ENCODE results near the gene THRA. TPM values are rescaled to one million over a fixed set of nuclear protein-coding genes. Genes with fewer than 3 reads are reported as not detected.

Gene THRA
- polyA plus RNA-seq, 3 donors from 2014 or later, result 5.0 to 15.0 (median 8.0) TPM

- Mint-ChIP-seq H3K4me1 (peaks cover 11 to 14% of the 10 kb centered on the region in 2 donors), H3K36me3 (peaks cover 4 to 41% (median 21%) of the 10 kb centered on the region in 3 donors), H3K27ac (no peak overlapping the region), H3K9me3 (no peaks in the 10 kb centered on the region), H3K27me3 (ENCODE audit: low read depth in 3 of 3) (peaks cover 0 to 2% (median 0%) of the 10 kb centered on the region in 3 donors), H3K4me3 (no peak overlapping the region)
- DNase-seq, result no peak
These were observed 39.7 kb upstream of the THRA start for GRCh38 chr17:40022961-40023541.

- no peak for DNase-seq
- no peak overlapping the region for H3K27ac Mint-ChIP-seq
- no peak overlapping the region for H3K4me3 Mint-ChIP-seq
- H3K27me3 Mint-ChIP-seq (ENCODE audit: low read depth in 3 of 3), result peaks cover 0 to 2% (median 0%) of the 10 kb centered on the region in 3 donors
- peaks cover 4 to 45% (median 21%) of the 10 kb centered on the region in 3 donors for H3K36me3 Mint-ChIP-seq
- H3K4me1 Mint-ChIP-seq, result peaks cover 10 to 11% of the 10 kb centered on the region in 2 donors
- H3K9me3 Mint-ChIP-seq, result no peaks in the 10 kb centered on the region
These were observed 39.0 kb upstream of the THRA start for GRCh38 chr17:40023590-40024292.

- Mint-ChIP-seq H3K27ac (no peak overlapping the region), H3K4me3 (no peak overlapping the region), H3K9me3 (no peaks in the 10 kb centered on the region)
These were observed 37.9 kb upstream of the THRA start for GRCh38 chr17:40024901-40025300.

GRCh38 chr17:40025559-40025958 is 37.2 kb upstream of the THRA start:
- Mint-ChIP-seq H3K4me3 (no peak overlapping the region), H3K9me3 (no peaks in the 10 kb centered on the region), H3K36me3 (peaks cover 13 to 45% (median 24%) of the 10 kb centered on the region in 3 donors), H3K27ac (peak overlapping the region in 2 of 6 donors; percentile 12 to 73), H3K27me3 (ENCODE audit: low read depth in 3 of 3) (peaks cover 0 to 2% (median 0%) of the 10 kb centered on the region in 3 donors), H3K4me1 (peaks cover 8 to 10% of the 10 kb centered on the region in 2 donors)
- DNase-seq, result no peak

More at GRCh38 chr17:40024901-40025300, 37.9 kb upstream of the THRA start:
- Mint-ChIP-seq H3K4me1 (peaks cover 8 to 10% of the 10 kb centered on the region in 2 donors), H3K36me3 (peaks cover 13 to 49% (median 23%) of the 10 kb centered on the region in 3 donors), H3K27me3 (ENCODE audit: low read depth in 3 of 3) (peaks cover 0 to 2% (median 0%) of the 10 kb centered on the region in 3 donors)
- no peak for DNase-seq

GRCh38 chr17:40025991-40026815 is 36.6 kb upstream of the THRA start:
- Mint-ChIP-seq H3K27ac (peak overlapping the region in 2 of 6 donors; percentile 12 to 73), H3K27me3 (ENCODE audit: low read depth in 3 of 3) (peaks cover 0 to 2% (median 0%) of the 10 kb centered on the region in 3 donors), H3K4me1 (peaks cover 8 to 10% of the 10 kb centered on the region in 2 donors), H3K36me3 (peaks cover 13 to 41% (median 26%) of the 10 kb centered on the region in 3 donors), H3K9me3 (no peaks in the 10 kb centered on the region), H3K4me3 (peak overlapping the region in 1 of 5 donors; percentile 9)
- DNase-seq, result peak in 1 of 3 donors; percentile 7

- H3K36me3 Mint-ChIP-seq, result peaks cover 13 to 39% (median 27%) of the 10 kb centered on the region in 3 donors
- no peak overlapping the region for H3K27ac Mint-ChIP-seq
- peak; percentile 64 to 73 (median 65) for DNase-seq
- peaks cover 8 to 10% of the 10 kb centered on the region in 2 donors for H3K4me1 Mint-ChIP-seq
- H3K9me3 Mint-ChIP-seq, result no peaks in the 10 kb centered on the region
- peaks cover 0 to 2% (median 0%) of the 10 kb centered on the region in 3 donors for H3K27me3 Mint-ChIP-seq (ENCODE audit: low read depth in 3 of 3)
- H3K4me3 Mint-ChIP-seq, result no peak overlapping the region
These were observed 35.8 kb upstream of the THRA start for GRCh38 chr17:40026816-40027613.

- DNase-seq, result no peak
- Mint-ChIP-seq H3K9me3 (no peaks in the 10 kb centered on the region), H3K27ac (no peak overlapping the region), H3K36me3 (peaks cover 13 to 41% (median 29%) of the 10 kb centered on the region in 3 donors), H3K4me1 (peaks cover 8 to 10% of the 10 kb centered on the region in 2 donors), H3K27me3 (ENCODE audit: low read depth in 3 of 3) (peaks cover 0 to 2% (median 0%) of the 10 kb centered on the region in 3 donors), H3K4me3 (no peak overlapping the region)
These were observed 35.2 kb upstream of the THRA start for GRCh38 chr17:40027614-40028012.

- DNase-seq, result no peak
- H3K27me3 Mint-ChIP-seq (ENCODE audit: low read depth in 3 of 3), result peaks cover 0 to 2% (median 0%) of the 10 kb centered on the region in 3 donors
- peaks cover 8 to 10% of the 10 kb centered on the region in 2 donors for H3K4me1 Mint-ChIP-seq
- H3K9me3 Mint-ChIP-seq, result no peaks in the 10 kb centered on the region
- peaks cover 13 to 41% (median 29%) of the 10 kb centered on the region in 3 donors for H3K36me3 Mint-ChIP-seq
- H3K27ac Mint-ChIP-seq, result no peak overlapping the region
- H3K4me3 Mint-ChIP-seq, result no peak overlapping the region
These were observed 34.2 kb upstream of the THRA start for GRCh38 chr17:40028595-40028994.

GRCh38 chr17:40031706-40032105 is 31.1 kb upstream of the THRA start:
- Mint-ChIP-seq H3K36me3 (peaks cover 13 to 35% (median 22%) of the 10 kb centered on the region in 3 donors), H3K4me1 (no peaks in the 10 kb centered on the region), H3K27ac (no peak overlapping the region), H3K4me3 (no peak overlapping the region), H3K27me3 (ENCODE audit: low read depth in 3 of 3) (peaks cover 0 to 3% (median 0%) of the 10 kb centered on the region in 3 donors), H3K9me3 (no peaks in the 10 kb centered on the region)
- DNase-seq, result no peak

- DNase-seq, result no peak
- H3K4me1 Mint-ChIP-seq, result no peaks in the 10 kb centered on the region
- H3K4me3 Mint-ChIP-seq, result no peak overlapping the region
- peaks cover 0 to 3% (median 0%) of the 10 kb centered on the region in 3 donors for H3K27me3 Mint-ChIP-seq (ENCODE audit: low read depth in 3 of 3)
- H3K27ac Mint-ChIP-seq, result no peak overlapping the region
- peaks cover 13 to 38% (median 22%) of the 10 kb centered on the region in 3 donors for H3K36me3 Mint-ChIP-seq
- no peaks in the 10 kb centered on the region for H3K9me3 Mint-ChIP-seq
These were observed 30.1 kb upstream of the THRA start for GRCh38 chr17:40032322-40033320.

GRCh38 chr17:40033339-40033738 is 29.4 kb upstream of the THRA start:
- no peaks in the 10 kb centered on the region for H3K9me3 Mint-ChIP-seq
- peaks cover 13 to 38% (median 22%) of the 10 kb centered on the region in 3 donors for H3K36me3 Mint-ChIP-seq
- H3K4me1 Mint-ChIP-seq, result no peaks in the 10 kb centered on the region
- H3K4me3 Mint-ChIP-seq, result no peak overlapping the region
- no peak for DNase-seq
- H3K27me3 Mint-ChIP-seq (ENCODE audit: low read depth in 3 of 3), result peaks cover 0 to 1% (median 0%) of the 10 kb centered on the region in 3 donors
- H3K27ac Mint-ChIP-seq, result no peak overlapping the region

Measured in immature natural killer cell (primary cell).